AG10803 (cell line): Measurements from ENCODE around the gene CNMD.
"Not testable (repeated sequence)": the region's sequence is repeated elsewhere in the genome, so short reads cannot be mapped to it uniquely, and the experiment has no call there.

Experiments
- DNase-seq: peaks from one replicate; pipeline ENCODE4 v3.0.0; 2010; ENCODE audit warnings: low read depth
- H3K4me3 ChIP-seq: 2 replicates; pipeline ENCODE4 v1.5.1; 2011; ENCODE audit warnings: mild to moderate bottlenecking, low read length, control low read depth
- TF ChIP-seq, protein P1 (sequence below): conservative IDR thresholded peaks from 2 replicates; pipeline ENCODE4 v1.5.1; 2011; ENCODE audit warnings: mild to moderate bottlenecking, low read length, control low read depth, inconsistent platforms

Gene CNMD

GRCh38 chr13:52686376-52686775 lies 53.2 kb downstream of the CNMD start:
- TF ChIP-seq, protein P1, sequence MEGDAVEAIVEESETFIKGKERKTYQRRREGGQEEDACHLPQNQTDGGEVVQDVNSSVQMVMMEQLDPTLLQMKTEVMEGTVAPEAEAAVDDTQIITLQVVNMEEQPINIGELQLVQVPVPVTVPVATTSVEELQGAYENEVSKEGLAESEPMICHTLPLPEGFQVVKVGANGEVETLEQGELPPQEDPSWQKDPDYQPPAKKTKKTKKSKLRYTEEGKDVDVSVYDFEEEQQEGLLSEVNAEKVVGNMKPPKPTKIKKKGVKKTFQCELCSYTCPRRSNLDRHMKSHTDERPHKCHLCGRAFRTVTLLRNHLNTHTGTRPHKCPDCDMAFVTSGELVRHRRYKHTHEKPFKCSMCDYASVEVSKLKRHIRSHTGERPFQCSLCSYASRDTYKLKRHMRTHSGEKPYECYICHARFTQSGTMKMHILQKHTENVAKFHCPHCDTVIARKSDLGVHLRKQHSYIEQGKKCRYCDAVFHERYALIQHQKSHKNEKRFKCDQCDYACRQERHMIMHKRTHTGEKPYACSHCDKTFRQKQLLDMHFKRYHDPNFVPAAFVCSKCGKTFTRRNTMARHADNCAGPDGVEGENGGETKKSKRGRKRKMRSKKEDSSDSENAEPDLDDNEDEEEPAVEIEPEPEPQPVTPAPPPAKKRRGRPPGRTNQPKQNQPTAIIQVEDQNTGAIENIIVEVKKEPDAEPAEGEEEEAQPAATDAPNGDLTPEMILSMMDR = no peak
- no peak for DNase-seq
- no peak overlapping the region for H3K4me3 ChIP-seq

GRCh38 chr13:52685806-52686205 lies 53.8 kb downstream of the CNMD start:
- H3K4me3 ChIP-seq, DNase-seq: not testable (repeated sequence)

- no peak overlapping the region for H3K4me3 ChIP-seq
- TF ChIP-seq, protein P1 = no peak
- no peak for DNase-seq
These were observed 61.8 kb downstream of the CNMD start for GRCh38 chr13:52677823-52678222.

DNA sequence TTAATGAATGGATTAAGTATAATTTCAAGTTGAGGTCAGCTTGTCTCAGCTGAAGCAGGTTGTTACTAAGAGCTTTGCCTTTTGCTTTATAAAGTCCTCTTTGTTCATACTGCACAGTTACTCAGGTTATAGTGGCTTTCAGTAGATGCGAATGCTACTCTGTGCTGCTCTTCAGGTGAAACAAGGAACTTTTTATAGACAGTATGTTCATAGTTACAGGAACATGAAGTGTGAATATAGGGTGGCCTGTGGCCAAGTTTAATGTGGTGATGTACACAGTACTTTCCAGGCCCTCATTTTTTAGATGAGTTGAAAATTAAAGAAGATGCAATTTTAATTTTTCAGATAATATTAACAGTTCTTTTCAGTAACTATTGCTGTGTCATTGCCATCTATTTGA lies 66.2 kb downstream of the CNMD start:
- no peak overlapping the region for H3K4me3 ChIP-seq
- DNase-seq = no peak
- TF ChIP-seq, protein P1 = no peak

DNA sequence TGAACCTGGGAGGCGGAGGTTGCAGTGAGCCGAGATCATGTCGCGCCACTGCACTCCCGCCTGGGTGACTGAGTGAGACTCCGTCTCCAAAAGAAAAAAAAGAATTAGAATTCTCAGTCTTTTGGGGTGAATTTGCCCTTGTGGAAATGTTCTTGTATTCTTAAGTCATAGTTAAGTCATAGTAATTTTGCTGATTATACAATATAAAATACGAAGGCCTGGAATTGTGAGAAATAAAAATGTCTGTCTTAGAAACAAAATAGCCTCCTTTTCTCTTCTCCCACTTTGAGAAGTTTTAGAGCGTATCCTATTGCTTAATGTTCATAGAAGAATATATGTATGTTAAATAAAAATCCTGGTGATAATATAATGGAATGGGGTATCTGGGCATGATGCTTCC lies 68.9 kb downstream of the CNMD start:
- TF ChIP-seq, protein P1 = no peak
- no peak for DNase-seq

DNA sequence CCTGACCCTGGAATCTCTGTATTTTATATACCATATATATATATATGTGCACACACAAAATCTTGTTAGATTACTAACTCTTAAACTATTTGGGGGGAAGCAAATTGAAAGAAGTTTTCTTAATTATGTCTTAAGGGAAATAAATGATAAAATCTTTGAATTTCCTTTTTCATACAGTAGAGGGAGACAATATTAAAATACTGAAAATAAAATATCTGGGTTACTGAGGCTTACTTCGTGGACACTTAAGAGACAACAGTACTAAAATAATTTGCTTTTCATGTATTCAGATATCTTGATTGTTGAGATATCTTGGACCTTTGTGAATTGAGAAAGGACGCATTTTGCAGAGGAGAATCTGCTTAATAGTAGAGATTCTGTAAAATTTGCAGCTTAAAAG lies 69.9 kb downstream of the CNMD start:
- no peak overlapping the region for H3K4me3 ChIP-seq
- DNase-seq = no peak
- TF ChIP-seq, protein P1 = no peak

More for the DNA sequence above, 68.9 kb downstream of the CNMD start:
- no peak overlapping the region for H3K4me3 ChIP-seq

- TF ChIP-seq, protein P1 = peak; percentile 61
- H3K4me3 ChIP-seq = no peak overlapping the region
- peak; percentile 38 for DNase-seq
These were observed 74.3 kb downstream of the CNMD start for GRCh38 chr13:52665325-52665724.

- no peak overlapping the region for H3K4me3 ChIP-seq
- TF ChIP-seq, protein P1 = no peak
- DNase-seq = no peak
These were observed 75.3 kb downstream of the CNMD start for GRCh38 chr13:52664272-52664671.
